Kidney (tissue), 14 donors: Measurements from ENCODE around the gene RFTN2. TPM values are rescaled to one million over a fixed set of nuclear protein-coding genes. Genes with fewer than 3 reads are reported as not detected.

Experiments used
- DNase-seq, 5 donors: peaks; one replicate each; pipeline ENCODE4 v3.0.0-alpha.2; 2013 to 2020
- FAIRE-seq: peaks from 2 replicates; lab custom pipeline; 2012; peaks lifted over from hg19 to GRCh38; lab: Jason Lieb, UNC
- H3K27ac ChIP-seq, 2 donors: one replicate each; pipeline ENCODE4 v1.7.0; 2013; ENCODE audit warnings: low read depth in 2 of 2, low read length in 2 of 2, inconsistent platforms in 1 of 2
- H3K27me3 ChIP-seq: one replicate; pipeline ENCODE4 v1.7.1; 2013; ENCODE audit warnings: low read length, inconsistent platforms; ENCODE audit not compliant: control insufficient read depth, insufficient read depth
- H3K36me3 ChIP-seq, 3 donors: one replicate each; pipeline versions ENCODE4 v1.7.0 to v1.7.1; 2013; ENCODE audit warnings: low read length in 3 of 3, control low read depth in 1 of 3, inconsistent platforms in 1 of 3; ENCODE audit not compliant: insufficient read depth in 3 of 3, control insufficient read depth in 2 of 3
- H3K4me1 ChIP-seq, 3 donors: one replicate each; pipeline versions ENCODE4 v1.7.0 to v1.7.1; 2013; ENCODE audit warnings: low read length in 3 of 3, inconsistent platforms in 1 of 3, low read depth in 1 of 3; ENCODE audit not compliant: control insufficient read depth in 2 of 3, insufficient read depth in 2 of 3
- H3K4me3 ChIP-seq, 3 donors: one replicate each; pipeline versions ENCODE4 v1.7.0 to v1.8.1; 2013; ENCODE audit warnings: low read length in 3 of 3, control low read depth in 1 of 3, inconsistent platforms in 1 of 3
- H3K9ac ChIP-seq, 3 donors: one replicate each; pipeline versions ENCODE4 v1.7.0 to v1.7.1; 2013; ENCODE audit warnings: low read length in 3 of 3, control low read depth in 1 of 3, inconsistent platforms in 1 of 3
- H3K9me3 ChIP-seq, 3 donors: one replicate each; pipeline versions ENCODE4 v1.7.0 to v1.7.1; 2013; ENCODE audit warnings: low read length in 3 of 3, control low read depth in 1 of 3, inconsistent platforms in 1 of 3; ENCODE audit not compliant: control insufficient read depth in 2 of 3, insufficient read depth in 1 of 3
- intact Hi-C: fragments of 100-400 bp; cut with DNase I; formaldehyde crosslinking; loops from one replicate; pipeline ENCODE4 v1.11.1; 2022
- polyA plus RNA-seq: library from polyadenylated mRNA; stranded (reverse); fragments of 350-450 nt; fragmentation: Illumina TruSeq; extraction: RNeasy Lipid Tissue Mini Kit (QIAGEN cat#74804); gene quantifications from one replicate; pipeline ENCODE4 v1.2.3, GENCODE V29; 2014; ENCODE audit warnings: low read depth, low replicate concordance; ENCODE audit not compliant: insufficient read depth
- total RNA-seq: library from RNA; stranded (reverse); fragmentation: NEBNext Ultra II Directional; extraction: Animal tissue kit (Norgen Biotek cat#: 25700); gene quantifications from one replicate; pipeline ENCODE4 v1.2.1, GENCODE V29; 2021
- TF ChIP-seq, protein P1 (sequence below): IDR thresholded peaks from 3 replicates; pipeline ENCODE4 v1.5.1; 2012; ENCODE audit warnings: mild to moderate bottlenecking, moderate library complexity, borderline replicate concordance; ENCODE audit not compliant: insufficient read depth; ENCODE audit errors: extremely low read depth
- donor health status: control.
- donor health status: control.
- donor health status: control.
- donor health status: control.
- donor health status: control.
- donor health status: DM: yes; HTN: yes; CAD: no.
- donor health status: Normal renal cell carcinoma (clear cell type).

RFTN2 gene
- total and polyA plus RNA-seq, 2 donors from 2014 or later, result 1.4 to 4.0 TPM

DNA sequence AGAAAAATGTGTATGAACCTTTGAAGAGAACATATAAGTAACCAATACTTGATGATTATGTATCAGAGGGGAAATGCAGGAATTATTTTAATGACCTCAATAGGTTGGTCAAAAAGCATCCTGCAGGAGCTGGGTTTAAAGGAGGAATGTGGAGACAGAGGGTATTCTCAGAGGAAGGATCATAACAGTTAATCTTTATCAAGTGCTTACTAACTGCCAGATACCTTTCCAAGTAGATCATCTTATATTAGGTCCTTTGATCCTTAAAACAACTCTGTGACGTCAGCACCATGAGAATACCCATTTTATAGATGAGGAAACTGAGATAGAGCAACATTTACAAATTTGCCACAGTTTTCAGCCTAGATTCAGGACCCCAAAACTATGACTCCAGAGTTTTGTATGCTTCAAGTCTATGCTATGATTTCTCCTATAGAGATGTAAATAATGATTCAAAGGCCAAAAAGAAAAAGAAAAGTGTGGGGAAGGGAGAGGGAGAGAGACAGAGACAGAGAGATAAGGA lies 3.0 kb downstream of the RFTN2 start:
- DNase-seq (no peak), FAIRE-seq (no peak)
- Histone ChIP-seq H3K27ac (no peak overlapping the region), H3K9me3 (no peaks in the 10 kb centered on the region), H3K4me3 (no peak overlapping the region), H3K9ac (no peak overlapping the region), H3K4me1 (no peaks in the 10 kb centered on the region), H3K36me3 (no peaks in the 10 kb centered on the region), H3K27me3 (no peaks in the 10 kb centered on the region)
- TF ChIP-seq, protein P1, sequence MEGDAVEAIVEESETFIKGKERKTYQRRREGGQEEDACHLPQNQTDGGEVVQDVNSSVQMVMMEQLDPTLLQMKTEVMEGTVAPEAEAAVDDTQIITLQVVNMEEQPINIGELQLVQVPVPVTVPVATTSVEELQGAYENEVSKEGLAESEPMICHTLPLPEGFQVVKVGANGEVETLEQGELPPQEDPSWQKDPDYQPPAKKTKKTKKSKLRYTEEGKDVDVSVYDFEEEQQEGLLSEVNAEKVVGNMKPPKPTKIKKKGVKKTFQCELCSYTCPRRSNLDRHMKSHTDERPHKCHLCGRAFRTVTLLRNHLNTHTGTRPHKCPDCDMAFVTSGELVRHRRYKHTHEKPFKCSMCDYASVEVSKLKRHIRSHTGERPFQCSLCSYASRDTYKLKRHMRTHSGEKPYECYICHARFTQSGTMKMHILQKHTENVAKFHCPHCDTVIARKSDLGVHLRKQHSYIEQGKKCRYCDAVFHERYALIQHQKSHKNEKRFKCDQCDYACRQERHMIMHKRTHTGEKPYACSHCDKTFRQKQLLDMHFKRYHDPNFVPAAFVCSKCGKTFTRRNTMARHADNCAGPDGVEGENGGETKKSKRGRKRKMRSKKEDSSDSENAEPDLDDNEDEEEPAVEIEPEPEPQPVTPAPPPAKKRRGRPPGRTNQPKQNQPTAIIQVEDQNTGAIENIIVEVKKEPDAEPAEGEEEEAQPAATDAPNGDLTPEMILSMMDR, result no peak
- intact Hi-C loops, result no loop called here

DNA sequence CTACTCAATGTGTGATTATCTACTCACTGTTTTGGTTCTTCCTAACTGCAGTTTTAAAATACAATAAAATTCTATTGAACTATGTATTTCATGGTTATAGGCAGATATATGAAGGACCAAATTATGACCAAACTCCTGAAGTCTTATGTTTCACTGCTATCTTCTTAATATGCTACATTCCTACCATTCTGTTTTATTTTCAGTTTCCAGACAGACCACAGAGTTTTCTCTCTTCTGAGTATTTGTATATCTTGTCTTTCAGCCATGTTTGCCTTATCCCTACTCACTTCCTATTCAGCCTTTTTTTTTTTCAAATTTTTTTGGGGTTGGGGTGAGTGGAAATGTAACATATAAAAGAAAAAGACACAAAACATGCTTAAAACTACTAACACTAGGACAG lies 6.3 kb downstream of the RFTN2 start:
- H3K36me3 ChIP-seq, result no peaks in the 10 kb centered on the region
- H3K9me3 ChIP-seq, result no peaks in the 10 kb centered on the region
- intact Hi-C loops, result no loop called here
- no peak overlapping the region for H3K9ac ChIP-seq
- DNase-seq (no peak), FAIRE-seq (no peak)
- H3K4me1 ChIP-seq, result no peaks in the 10 kb centered on the region
- H3K27ac ChIP-seq, result no peak overlapping the region
- no peak overlapping the region for H3K4me3 ChIP-seq
- TF ChIP-seq, protein P1, result no peak
- no peaks in the 10 kb centered on the region for H3K27me3 ChIP-seq

DNA sequence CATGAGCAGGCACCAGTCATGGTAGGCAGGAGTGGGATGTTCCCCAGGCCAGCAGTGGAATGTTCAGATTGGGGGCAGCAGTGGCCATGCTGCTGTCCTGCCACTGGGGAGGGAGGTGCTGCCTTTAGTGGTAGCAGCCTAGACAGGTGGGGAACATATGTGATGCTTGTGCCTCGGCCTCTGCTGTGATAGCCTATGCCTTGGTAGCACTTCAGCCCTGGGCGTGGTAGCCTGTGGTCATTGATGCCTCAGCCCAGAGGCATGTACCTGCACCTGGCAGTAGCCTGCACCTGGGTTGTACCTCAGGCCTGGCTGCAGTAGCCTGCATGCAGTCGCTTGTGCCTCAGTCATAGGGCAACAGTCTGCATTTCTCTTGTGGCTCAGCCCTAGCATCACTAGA lies 7.1 kb downstream of the RFTN2 start:
- Histone ChIP-seq H3K4me3 (no peak overlapping the region), H3K4me1 (no peaks in the 10 kb centered on the region), H3K36me3 (no peaks in the 10 kb centered on the region), H3K27me3 (no peaks in the 10 kb centered on the region), H3K9me3 (no peaks in the 10 kb centered on the region), H3K27ac (no peak overlapping the region), H3K9ac (no peak overlapping the region)
- DNase-seq (no peak), FAIRE-seq (no peak)
- TF ChIP-seq, protein P1, result no peak
- intact Hi-C loops, result no loop called here

DNA sequence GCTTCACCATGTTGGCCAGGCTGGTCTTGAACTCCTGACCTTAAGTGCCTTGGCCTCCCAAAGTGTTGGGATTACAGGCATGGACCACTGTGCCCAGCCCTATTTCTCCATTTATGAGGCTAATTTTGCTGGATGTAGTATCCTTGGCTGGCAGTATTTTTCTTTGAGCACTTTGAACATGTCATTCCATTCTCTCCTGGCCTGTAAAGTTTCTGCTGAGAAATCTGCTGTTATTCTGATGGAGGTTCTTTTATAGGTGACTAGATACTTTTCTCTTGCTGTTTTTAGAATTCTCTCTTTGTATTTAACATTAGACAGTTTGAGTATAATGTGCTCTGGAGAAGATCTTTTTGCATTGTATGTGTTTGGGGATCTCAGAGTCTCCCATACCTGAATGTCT lies 9.1 kb downstream of the RFTN2 start:
- Histone ChIP-seq H3K27ac (no peak overlapping the region), H3K27me3 (no peaks in the 10 kb centered on the region), H3K9ac (no peak overlapping the region), H3K4me3 (no peak overlapping the region), H3K36me3 (no peaks in the 10 kb centered on the region), H3K4me1 (no peaks in the 10 kb centered on the region), H3K9me3 (no peaks in the 10 kb centered on the region)
- FAIRE-seq (no peak), DNase-seq (no peak)
- TF ChIP-seq, protein P1, result no peak
- intact Hi-C loops, result no loop called here
